Astrocyte (in vitro differentiated cells and primary cell): ENCODE measurements around the gene LRMDA.

Experiments
- EZH2 ChIP-seq: IDR thresholded peaks from 2 replicates; pipeline ENCODE4 v1.6.1; 2012; ENCODE audit warnings: mild to moderate bottlenecking, low read length, inconsistent platforms; ENCODE audit not compliant: insufficient read depth
- TF ChIP-seq, protein P1 (sequence below): IDR thresholded peaks from 2 replicates; pipeline ENCODE4 v1.5.1; 2011; ENCODE audit warnings: low read depth, mild to moderate bottlenecking, inconsistent platforms, low read length, moderate library complexity; ENCODE audit not compliant: insufficient read depth

DNA sequence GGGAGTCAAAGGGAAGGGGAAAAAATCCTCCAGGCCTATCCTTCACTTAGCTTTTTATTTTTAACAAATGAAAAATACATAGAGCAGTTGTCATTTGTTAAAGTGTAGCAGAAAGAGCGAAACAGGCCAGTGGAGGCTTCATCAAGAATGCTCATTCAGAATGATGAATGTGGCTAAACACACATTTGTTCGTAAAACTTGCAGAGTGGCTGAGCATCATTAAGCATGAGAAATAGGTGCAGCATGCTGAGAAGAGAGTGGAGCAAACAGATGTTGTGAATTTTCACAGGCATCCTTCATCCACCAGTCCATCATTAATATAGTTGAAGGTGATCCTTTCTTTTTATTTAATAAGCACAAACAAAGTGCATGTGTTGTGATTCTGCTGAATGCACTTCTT is 407.6 kb downstream of the LRMDA start:
- TF ChIP-seq, protein P1, sequence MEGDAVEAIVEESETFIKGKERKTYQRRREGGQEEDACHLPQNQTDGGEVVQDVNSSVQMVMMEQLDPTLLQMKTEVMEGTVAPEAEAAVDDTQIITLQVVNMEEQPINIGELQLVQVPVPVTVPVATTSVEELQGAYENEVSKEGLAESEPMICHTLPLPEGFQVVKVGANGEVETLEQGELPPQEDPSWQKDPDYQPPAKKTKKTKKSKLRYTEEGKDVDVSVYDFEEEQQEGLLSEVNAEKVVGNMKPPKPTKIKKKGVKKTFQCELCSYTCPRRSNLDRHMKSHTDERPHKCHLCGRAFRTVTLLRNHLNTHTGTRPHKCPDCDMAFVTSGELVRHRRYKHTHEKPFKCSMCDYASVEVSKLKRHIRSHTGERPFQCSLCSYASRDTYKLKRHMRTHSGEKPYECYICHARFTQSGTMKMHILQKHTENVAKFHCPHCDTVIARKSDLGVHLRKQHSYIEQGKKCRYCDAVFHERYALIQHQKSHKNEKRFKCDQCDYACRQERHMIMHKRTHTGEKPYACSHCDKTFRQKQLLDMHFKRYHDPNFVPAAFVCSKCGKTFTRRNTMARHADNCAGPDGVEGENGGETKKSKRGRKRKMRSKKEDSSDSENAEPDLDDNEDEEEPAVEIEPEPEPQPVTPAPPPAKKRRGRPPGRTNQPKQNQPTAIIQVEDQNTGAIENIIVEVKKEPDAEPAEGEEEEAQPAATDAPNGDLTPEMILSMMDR: no peak
- no peak for TF ChIP-seq EZH2
